ENCODE results near the gene EYA2. TPM values are rescaled to one million over a fixed set of nuclear protein-coding genes. Genes with fewer than 3 reads are reported as not detected.

Gene EYA2
- total RNA-seq, 4 donors from 2014 or later: 9.7 to 22.1 (median 14.3) TPM

DNA sequence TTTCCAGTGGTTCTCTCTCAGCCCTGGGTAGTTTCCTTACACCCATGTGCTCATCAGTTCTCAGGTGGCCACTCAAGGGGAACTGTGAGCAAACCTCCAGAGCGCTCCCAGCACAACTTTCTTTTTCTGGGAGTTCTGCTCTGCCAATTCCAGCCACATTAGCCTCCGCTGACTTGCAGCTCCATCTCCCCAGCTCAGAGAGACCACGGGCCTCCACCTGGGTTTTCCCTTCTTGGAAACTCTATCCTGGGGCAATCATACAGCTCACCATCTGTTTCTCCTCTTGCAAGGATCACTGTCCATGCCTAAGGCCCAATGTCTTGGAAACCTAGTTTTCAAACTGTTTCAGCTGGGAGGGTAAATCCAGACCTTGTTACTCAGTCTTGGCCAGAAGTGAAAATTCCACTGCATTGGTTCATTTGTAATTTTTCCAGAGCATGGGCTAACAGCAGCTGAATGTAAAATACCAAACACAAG is 129.9 kb downstream of the EYA2 start:
- no peak overlapping the region for H3K27ac ChIP-seq
- TF ChIP-seq, protein P1, sequence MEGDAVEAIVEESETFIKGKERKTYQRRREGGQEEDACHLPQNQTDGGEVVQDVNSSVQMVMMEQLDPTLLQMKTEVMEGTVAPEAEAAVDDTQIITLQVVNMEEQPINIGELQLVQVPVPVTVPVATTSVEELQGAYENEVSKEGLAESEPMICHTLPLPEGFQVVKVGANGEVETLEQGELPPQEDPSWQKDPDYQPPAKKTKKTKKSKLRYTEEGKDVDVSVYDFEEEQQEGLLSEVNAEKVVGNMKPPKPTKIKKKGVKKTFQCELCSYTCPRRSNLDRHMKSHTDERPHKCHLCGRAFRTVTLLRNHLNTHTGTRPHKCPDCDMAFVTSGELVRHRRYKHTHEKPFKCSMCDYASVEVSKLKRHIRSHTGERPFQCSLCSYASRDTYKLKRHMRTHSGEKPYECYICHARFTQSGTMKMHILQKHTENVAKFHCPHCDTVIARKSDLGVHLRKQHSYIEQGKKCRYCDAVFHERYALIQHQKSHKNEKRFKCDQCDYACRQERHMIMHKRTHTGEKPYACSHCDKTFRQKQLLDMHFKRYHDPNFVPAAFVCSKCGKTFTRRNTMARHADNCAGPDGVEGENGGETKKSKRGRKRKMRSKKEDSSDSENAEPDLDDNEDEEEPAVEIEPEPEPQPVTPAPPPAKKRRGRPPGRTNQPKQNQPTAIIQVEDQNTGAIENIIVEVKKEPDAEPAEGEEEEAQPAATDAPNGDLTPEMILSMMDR (IDR thresholded peaks at IDR 0.05): no peak
- no peak for TF ChIP-seq POLR2A (IDR thresholded peaks at IDR 0.05)
- intact Hi-C loops (cut with DNase I): no loop called here
- H3K27me3 ChIP-seq: no peaks in the 10 kb centered on the region
- H3K36me3 ChIP-seq: peaks cover 0 to 27% (median 6%) of the 10 kb centered on the region in 3 donors
- H3K9me3 ChIP-seq: peaks cover 0 to 6% (median 0%) of the 10 kb centered on the region in 3 donors
- peaks cover 3 to 37% (median 5%) of the 10 kb centered on the region in 3 donors for H3K4me1 ChIP-seq
- H3K4me3 ChIP-seq: no peak overlapping the region
- no peak for DNase-seq
- WGBS, 2 donors: 49 to 76% methylated on average over 3 of the region's 3 CpGs

DNA sequence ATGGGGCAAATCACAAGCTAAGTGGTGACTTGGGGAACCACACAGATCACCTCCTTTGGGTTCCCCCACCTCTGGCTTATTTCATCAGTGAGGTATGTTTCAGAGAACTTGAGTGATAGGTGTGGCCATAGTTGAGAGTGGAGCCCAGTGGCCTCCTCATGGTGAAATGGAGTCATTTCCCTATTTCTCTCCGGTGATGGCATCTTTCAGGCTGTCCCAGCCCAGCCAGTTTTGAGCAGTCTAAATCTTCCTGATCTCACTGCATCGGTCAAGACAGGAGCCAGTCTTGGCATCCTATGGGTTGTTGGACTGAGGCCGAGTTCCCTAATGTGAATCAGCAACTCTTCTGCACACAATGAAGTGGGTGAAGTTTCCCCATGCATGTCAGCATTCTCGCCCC is 132.4 kb downstream of the EYA2 start:
- no peak for TF ChIP-seq POLR2A (IDR thresholded peaks at IDR 0.05)
- TF ChIP-seq, protein P1 (IDR thresholded peaks at IDR 0.05): peak in 3 of 6 experiments; percentile 23 to 58 (median 29)
- Histone ChIP-seq H3K4me1 (peaks cover 3 to 30% (median 5%) of the 10 kb centered on the region in 3 donors), H3K27me3 (no peaks in the 10 kb centered on the region), H3K4me3 (no peak overlapping the region), H3K27ac (peak overlapping the region; percentile 36 to 82 (median 45)), H3K9me3 (peaks cover 0 to 6% (median 0%) of the 10 kb centered on the region in 3 donors), H3K36me3 (peaks cover 0 to 16% (median 6%) of the 10 kb centered on the region in 3 donors)
- WGBS, 2 donors: 25 to 27% methylated on average over 2 to 4 of the region's 4 CpGs
- no peak for DNase-seq
- intact Hi-C loops (cut with DNase I): no loop called here

DNA sequence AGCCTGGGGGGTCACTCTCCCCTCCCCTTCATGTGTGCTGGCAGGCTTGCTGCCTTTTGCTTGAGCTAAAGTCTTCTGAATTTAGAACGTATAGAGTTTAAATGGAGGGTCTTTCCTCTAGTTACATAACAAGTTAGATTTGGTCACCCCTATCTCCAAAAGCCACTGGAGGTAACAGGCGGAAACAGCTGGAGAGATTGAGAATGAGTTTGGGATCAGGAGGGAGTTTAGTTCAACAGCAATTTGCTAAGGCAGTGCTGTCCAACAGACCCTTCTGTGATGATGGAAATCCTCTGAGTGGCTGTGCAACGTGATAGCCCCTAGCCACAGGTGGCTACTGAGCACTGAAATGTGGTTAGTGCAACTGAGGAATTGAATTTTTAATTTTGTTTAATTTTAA is 132.8 kb downstream of the EYA2 start:
- no peaks in the 10 kb centered on the region for H3K27me3 ChIP-seq
- DNase-seq: no peak
- H3K27ac ChIP-seq: peak overlapping the region in 2 of 4 donors; percentile 37 to 82
- no peak for TF ChIP-seq POLR2A (IDR thresholded peaks at IDR 0.05)
- TF ChIP-seq, protein P1 (IDR thresholded peaks at IDR 0.05): no peak
- H3K36me3 ChIP-seq: peaks cover 0 to 16% (median 6%) of the 10 kb centered on the region in 3 donors
- peaks cover 0 to 6% (median 0%) of the 10 kb centered on the region in 3 donors for H3K9me3 ChIP-seq
- no peak overlapping the region for H3K4me3 ChIP-seq
- WGBS, 2 donors: 65 to 85% methylated on average over 2 to 3 of the region's 3 CpGs
- intact Hi-C loops (cut with DNase I): no loop called here
- H3K4me1 ChIP-seq: peaks cover 3 to 30% (median 5%) of the 10 kb centered on the region in 3 donors

DNA sequence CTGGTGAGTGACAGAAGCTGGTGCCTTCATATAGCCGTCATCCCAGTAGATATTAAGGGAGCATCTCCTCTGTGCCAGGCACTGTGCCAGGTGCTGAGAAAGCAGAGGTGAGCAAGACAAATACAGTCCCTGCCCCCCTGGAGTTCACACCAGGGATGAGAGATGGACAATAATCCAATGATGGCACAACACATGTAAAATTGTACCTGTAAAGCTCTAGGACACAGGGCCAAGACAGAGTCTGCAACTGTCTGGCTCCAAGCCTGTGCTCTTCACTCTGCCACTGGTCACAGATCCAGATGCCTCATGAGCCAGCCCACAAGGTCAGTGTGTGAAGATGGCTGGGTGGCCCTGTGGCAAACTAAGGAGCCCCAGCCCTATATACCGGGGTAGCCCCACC is 133.8 kb downstream of the EYA2 start:
- DNase-seq: no peak
- intact Hi-C loops (cut with DNase I): no loop called here
- no peak overlapping the region for H3K27ac ChIP-seq
- no peaks in the 10 kb centered on the region for H3K27me3 ChIP-seq
- H3K4me1 ChIP-seq: peaks cover 3 to 34% (median 8%) of the 10 kb centered on the region in 3 donors
- peaks cover 0 to 16% (median 6%) of the 10 kb centered on the region in 3 donors for H3K36me3 ChIP-seq
- TF ChIP-seq POLR2A (IDR thresholded peaks at IDR 0.05): no peak
- TF ChIP-seq, protein P1 (IDR thresholded peaks at IDR 0.05): no peak
- 91 to 95% methylated on average over 2 of the region's 2 CpGs for WGBS, 2 donors
- H3K9me3 ChIP-seq: peaks cover 0 to 6% (median 0%) of the 10 kb centered on the region in 3 donors
- no peak overlapping the region for H3K4me3 ChIP-seq

DNA sequence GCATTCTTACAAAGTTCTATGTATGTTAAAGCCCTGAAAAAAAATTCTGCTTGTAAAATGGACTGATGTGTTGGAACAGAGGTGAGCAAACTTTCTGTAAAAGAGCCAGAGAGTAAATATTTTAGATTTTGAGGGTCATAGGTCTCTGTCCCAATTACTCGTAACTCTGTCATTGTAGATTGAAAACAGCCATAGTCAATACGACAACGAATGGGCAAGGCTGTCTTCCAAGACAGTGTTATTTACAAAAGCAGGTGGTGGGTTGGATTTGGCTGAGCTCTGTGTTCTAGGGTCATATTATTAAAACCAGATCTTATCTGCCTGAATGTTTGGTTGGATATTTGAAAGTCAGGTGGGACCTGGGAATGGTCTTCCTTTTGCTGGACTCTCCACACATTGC is 135.2 kb downstream of the EYA2 start:
- Histone ChIP-seq H3K27ac (no peak overlapping the region), H3K27me3 (no peaks in the 10 kb centered on the region), H3K9me3 (peaks cover 0 to 6% (median 0%) of the 10 kb centered on the region in 3 donors), H3K36me3 (peaks cover 0 to 16% (median 6%) of the 10 kb centered on the region in 3 donors), H3K4me3 (no peak overlapping the region), H3K4me1 (peaks cover 3 to 25% (median 8%) of the 10 kb centered on the region in 3 donors)
- 52 to 80% methylated on average over 3 of the region's 3 CpGs for WGBS, 2 donors
- TF ChIP-seq POLR2A (IDR thresholded peaks at IDR 0.05): no peak
- TF ChIP-seq, protein P1 (IDR thresholded peaks at IDR 0.05): no peak
- no peak for DNase-seq
- intact Hi-C loops (cut with DNase I): no loop called here
